Heart right ventricle (tissue), 16 donors: Measurements from ENCODE around the gene PERM1. TPM values are rescaled to one million over a fixed set of nuclear protein-coding genes. Genes with fewer than 3 reads are reported as not detected.

Source experiments
- ATAC-seq, 8 donors: fragments of 200-7000 bp; cut with Tn5 transposase; one replicate each; pipeline ENCODE4 v1.9.1; 2020; ENCODE audit warnings: mild to moderate bottlenecking in 8 of 8, moderate library complexity in 8 of 8, moderate number of reproducible peaks in 1 of 8
- DNase-seq, 2 donors: peaks; one replicate each; pipeline ENCODE4 v3.0.0-alpha.2; 2020
- H3K27ac ChIP-seq, 10 donors: fragments of 200-600 bp; sonication (generic) in 2 of 10; one replicate each; pipeline versions ENCODE4 v1.5.0 to v1.8.0; 2020 to 2022; ENCODE audit warnings: mild to moderate bottlenecking in 3 of 10
- H3K27me3 ChIP-seq, 7 donors: fragments of 200-600 bp; one replicate each; pipeline ENCODE4 v1.8.0; 2021 to 2022; ENCODE audit warnings: mild to moderate bottlenecking in 2 of 7
- H3K36me3 ChIP-seq, 9 donors: fragments of 200-600 bp; sonication (generic) in 1 of 9; one replicate each; pipeline versions ENCODE4 v1.5.0 to v1.8.0; 2020 to 2022; ENCODE audit warnings: mild to moderate bottlenecking in 2 of 9
- H3K4me1 ChIP-seq, 9 donors: fragments of 200-600 bp; sonication (generic) in 1 of 9; one replicate each; pipeline versions ENCODE4 v1.5.0 to v1.8.0; 2020 to 2022; ENCODE audit warnings: mild to moderate bottlenecking in 4 of 9
- H3K4me3 ChIP-seq, 10 donors: fragments of 200-600 bp; sonication (generic) in 2 of 10; one replicate each; pipeline versions ENCODE4 v1.5.0 to v1.8.0; 2020 to 2022; ENCODE audit warnings: mild to moderate bottlenecking in 7 of 10, moderate library complexity in 2 of 10
- H3K9me3 ChIP-seq, 11 donors: fragments of 200-600 bp in 10 of 11; sonication (generic) in 2 of 11; one replicate each; pipeline versions ENCODE4 v1.5.0 to v1.8.0; 2013 to 2022; ENCODE audit warnings: mild to moderate bottlenecking in 2 of 11, control low read depth in 1 of 11, moderate library complexity in 1 of 11
- WGBS, 2 donors: extraction: QIAGEN DNeasy Blood & Tissue Kit; methylation state at CpG; one replicate each; pipeline ENCODE4 v1.1.7; 2013; ENCODE audit warnings: inconsistent platforms in 1 of 2; 5-methylcytosine and 5-hydroxymethylcytosine counted together
- intact Hi-C, 10 donors: fragments of 100-400 bp; cut with DNase I; formaldehyde crosslinking; loops; one replicate each; pipeline versions ENCODE4 v1.11.1 to v1.14.2; 2022
- polyA plus RNA-seq, 2 donors: library from polyadenylated mRNA; stranded (reverse); fragments of 200-250 nt; gene quantifications; one replicate each; pipeline ENCODE4 v1.2.3, GENCODE V29; 2013
- total RNA-seq, 10 donors: library from RNA; stranded (reverse); fragmentation: NEBNext Ultra II Directional in 3 of 10; extraction: Animal tissue kit (Norgen Biotek cat#: 25700) in 3 of 10; gene quantifications; one replicate each; pipeline versions ENCODE4 v1.2.1 to v1.2.4, GENCODE V29; 2021 to 2023
- TF ChIP-seq, protein P1 (sequence below), 9 donors: fragments of 200-600 bp; sonication (generic) in 2 of 9; IDR thresholded peaks; one replicate each; pipeline versions ENCODE4 v1.5.0 to v1.8.0; 2021 to 2022; ENCODE audit warnings: antibody characterized with exemption in 9 of 9, mild to moderate bottlenecking in 5 of 9, moderate library complexity in 1 of 9
- donor health status: Arrhythmogenic right ventricular cardiomyopathy.
- donor health status: ischemic (EF 13 %, LVEDD 7.1; RV severe dilation, severe dysfunction).
- donor health status: healthy with polysubstance abuse.
- donor health status: DM: no; HTN: yes; CAD: no.
- donor health status: DM: no; HTN: no; CAD: no.
- donor health status: ischemic (EF 25% LVEDD 6.9; RV normal size, moderate dysfunction).
- donor health status: ischemic (EF 25% LVEDD 5.7; RV mildly dilated, moderate dysfunction).
- donor health status: healthy.
- donor health status: DM: yes; HTN: yes; CAD: no.
- donor health status: Ischemic cardiomyopathy.
- donor health status: ischemic (EF 35%, LVEDD 5.7; RV mildly dilated, moderate dysfunction).
- donor health status: nonischemic (EF 11% LVEDD 7.7; RV severe dilation, severe dysfunction).
- donor health status: DM: yes; HTN: yes; CAD: no.
- donor health status: PGD.
- donor health status: ischemic (EF 29% LVEDD 5.4; RV normal size, mild dysfunction).
- donor health status: nonischemic (EF 23%, LVEDD 6.1; RV moderate dilation, normal function).

PERM1 gene
- total and polyA plus RNA-seq, 12 donors, result 55.1 to 513 (median 122) TPM

DNA sequence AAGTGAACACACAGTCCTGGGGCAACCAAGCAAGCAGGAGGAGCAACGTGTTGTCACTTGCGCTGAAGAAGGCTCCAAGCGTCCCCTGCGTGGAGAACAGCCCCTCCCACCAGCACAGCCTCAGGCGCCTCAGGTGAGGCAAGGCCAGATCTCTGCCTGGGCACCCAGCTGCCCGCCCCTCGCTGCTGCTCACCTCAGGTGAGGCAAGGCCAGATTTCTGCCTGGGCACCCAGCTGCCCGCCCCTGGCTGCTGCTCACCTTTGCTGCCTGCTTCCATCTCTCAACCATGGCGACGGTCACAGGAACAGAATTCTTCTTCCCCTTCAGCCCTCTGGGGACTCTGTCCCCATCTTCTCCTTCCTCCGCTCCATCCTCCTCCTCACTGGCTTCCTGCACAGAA is 25.3 kb downstream of the PERM1 start:
- H3K4me1 ChIP-seq, result peaks cover 12 to 33% (median 23%) of the 10 kb centered on the region in 9 donors
- ATAC-seq (no peak), DNase-seq (no peak)
- H3K27me3 ChIP-seq, result peaks cover 0 to 4% (median 0%) of the 10 kb centered on the region in 7 donors
- TF ChIP-seq, protein P1, sequence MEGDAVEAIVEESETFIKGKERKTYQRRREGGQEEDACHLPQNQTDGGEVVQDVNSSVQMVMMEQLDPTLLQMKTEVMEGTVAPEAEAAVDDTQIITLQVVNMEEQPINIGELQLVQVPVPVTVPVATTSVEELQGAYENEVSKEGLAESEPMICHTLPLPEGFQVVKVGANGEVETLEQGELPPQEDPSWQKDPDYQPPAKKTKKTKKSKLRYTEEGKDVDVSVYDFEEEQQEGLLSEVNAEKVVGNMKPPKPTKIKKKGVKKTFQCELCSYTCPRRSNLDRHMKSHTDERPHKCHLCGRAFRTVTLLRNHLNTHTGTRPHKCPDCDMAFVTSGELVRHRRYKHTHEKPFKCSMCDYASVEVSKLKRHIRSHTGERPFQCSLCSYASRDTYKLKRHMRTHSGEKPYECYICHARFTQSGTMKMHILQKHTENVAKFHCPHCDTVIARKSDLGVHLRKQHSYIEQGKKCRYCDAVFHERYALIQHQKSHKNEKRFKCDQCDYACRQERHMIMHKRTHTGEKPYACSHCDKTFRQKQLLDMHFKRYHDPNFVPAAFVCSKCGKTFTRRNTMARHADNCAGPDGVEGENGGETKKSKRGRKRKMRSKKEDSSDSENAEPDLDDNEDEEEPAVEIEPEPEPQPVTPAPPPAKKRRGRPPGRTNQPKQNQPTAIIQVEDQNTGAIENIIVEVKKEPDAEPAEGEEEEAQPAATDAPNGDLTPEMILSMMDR (IDR thresholded peaks at IDR 0.05), result no peak
- no peaks in the 10 kb centered on the region for H3K9me3 ChIP-seq
- no peak overlapping the region for H3K27ac ChIP-seq
- intact Hi-C loops, result loop anchor here in 3 of 10 donors (5.0 to 10.0 kb wide), 2 partner anchors 49 to 52 kb away; no protein-coding TSS in a partner anchor
- peaks cover 0 to 57% (median 36%) of the 10 kb centered on the region in 9 donors for H3K36me3 ChIP-seq
- WGBS, 2 donors, result 87 to 94% methylated on average over 11 of the region's 11 CpGs
- H3K4me3 ChIP-seq, result no peak overlapping the region

DNA sequence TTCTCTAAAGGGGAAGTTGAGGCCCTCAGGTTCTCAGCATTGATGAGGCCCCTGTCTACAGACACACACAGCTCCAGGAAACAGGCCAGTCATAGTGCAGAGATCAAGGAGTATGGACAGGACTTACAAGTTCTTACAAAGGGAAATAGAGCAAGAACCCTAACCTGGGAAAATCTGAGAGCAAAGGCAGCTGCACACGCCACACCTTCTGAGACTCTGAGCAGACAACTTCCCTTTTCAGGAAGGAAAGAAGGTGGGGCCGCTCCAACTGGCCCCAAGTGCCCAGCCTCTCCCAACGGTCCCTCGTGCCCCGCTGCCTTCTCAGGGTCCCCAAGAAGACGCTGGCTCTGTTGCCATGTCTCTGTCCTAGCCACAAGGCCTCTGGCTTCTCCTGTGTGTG is 26.4 kb downstream of the PERM1 start:
- no peak for DNase-seq
- no peak overlapping the region for H3K4me3 ChIP-seq
- no peak for ATAC-seq
- intact Hi-C loops, result loop anchor here in 3 of 10 donors (5.0 to 10.0 kb wide), 2 partner anchors 48 to 51 kb away; no protein-coding TSS in a partner anchor
- no peaks in the 10 kb centered on the region for H3K9me3 ChIP-seq
- WGBS, 2 donors, result 82 to 84% methylated on average over 6 of the region's 6 CpGs
- H3K4me1 ChIP-seq, result peaks cover 12 to 28% (median 23%) of the 10 kb centered on the region in 9 donors
- TF ChIP-seq, protein P1 (IDR thresholded peaks at IDR 0.05), result no peak
- no peak overlapping the region for H3K27ac ChIP-seq
- peaks cover 0 to 68% (median 38%) of the 10 kb centered on the region in 9 donors for H3K36me3 ChIP-seq
- H3K27me3 ChIP-seq, result peaks cover 0 to 4% (median 0%) of the 10 kb centered on the region in 7 donors

DNA sequence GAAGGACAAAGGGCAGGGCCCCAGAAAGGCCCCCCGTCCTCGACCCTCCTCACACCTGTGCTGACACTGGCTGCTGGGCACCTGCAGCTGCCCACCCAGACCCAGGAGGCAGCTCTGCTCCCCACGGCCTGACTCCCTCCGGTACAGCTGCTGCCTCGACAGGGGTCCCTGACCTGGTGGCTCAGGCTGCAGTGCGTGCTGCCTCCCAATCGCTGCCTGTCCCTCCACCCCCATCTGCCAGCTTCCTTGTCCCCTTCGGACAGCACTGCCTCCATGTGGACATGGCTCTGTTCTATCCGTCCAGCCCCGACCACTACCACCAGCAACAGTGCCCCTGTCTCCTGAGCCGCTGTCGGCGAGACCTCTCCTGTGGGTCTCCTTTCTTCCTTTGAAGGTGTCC is 27.0 kb downstream of the PERM1 start:
- Histone ChIP-seq H3K4me3 (no peak overlapping the region), H3K4me1 (peaks cover 12 to 27% (median 23%) of the 10 kb centered on the region in 9 donors), H3K27ac (no peak overlapping the region), H3K27me3 (peaks cover 0 to 4% (median 0%) of the 10 kb centered on the region in 7 donors), H3K9me3 (no peaks in the 10 kb centered on the region), H3K36me3 (peaks cover 0 to 74% (median 42%) of the 10 kb centered on the region in 9 donors)
- 88 to 93% methylated on average over 13 of the region's 13 CpGs for WGBS, 2 donors
- TF ChIP-seq, protein P1 (IDR thresholded peaks at IDR 0.05), result no peak
- intact Hi-C loops, result loop anchor here in 3 of 10 donors (5.0 to 10.0 kb wide), 2 partner anchors 48 to 50 kb away; no protein-coding TSS in a partner anchor
- ATAC-seq (no peak), DNase-seq (no peak)

- intact Hi-C loops, result loop anchor here in 2 of 10 donors (10.0 kb wide), 1 partner anchor 49 kb away; no protein-coding TSS in a partner anchor
- peaks cover 0 to 86% (median 51%) of the 10 kb centered on the region in 9 donors for H3K36me3 ChIP-seq
- H3K4me3 ChIP-seq, result no peak overlapping the region
- ATAC-seq, result no peak
- H3K9me3 ChIP-seq, result no peaks in the 10 kb centered on the region
- WGBS, 2 donors, result 90 to 91% methylated on average over 32 of the region's 32 CpGs
- no peaks in the 10 kb centered on the region for H3K27me3 ChIP-seq
- H3K27ac ChIP-seq, result no peak overlapping the region
- peaks cover 12 to 20% (median 17%) of the 10 kb centered on the region in 9 donors for H3K4me1 ChIP-seq
- no peak for DNase-seq
- TF ChIP-seq, protein P1 (IDR thresholded peaks at IDR 0.05), result no peak
Observed at GRCh38 chr1:953524-954320, 28.2 kb downstream of the PERM1 start.
